Esophagus muscularis mucosa (tissue), 3 donors: ENCODE results near the gene ISX.

Experiments used
- POLR2AphosphoS5 ChIP-seq, 2 donors: sonication (generic); formaldehyde crosslinking; IDR thresholded peaks; one replicate each; pipeline ENCODE4 v1.6.1; 2017; ENCODE audit warnings: antibody characterized with exemption in 2 of 2
- TF ChIP-seq, protein P1 (sequence below), 3 experiments: fragments of 200-600 bp in 2 of 3; fragments of 450-650 bp in 1 of 3; sonication (generic) in 2 of 3; IDR thresholded peaks; one replicate each; pipeline ENCODE4 v1.5.1; 2017 to 2019; ENCODE audit warnings: antibody characterized with exemption in 3 of 3, mild to moderate bottlenecking in 2 of 3, moderate library complexity in 1 of 3

DNA sequence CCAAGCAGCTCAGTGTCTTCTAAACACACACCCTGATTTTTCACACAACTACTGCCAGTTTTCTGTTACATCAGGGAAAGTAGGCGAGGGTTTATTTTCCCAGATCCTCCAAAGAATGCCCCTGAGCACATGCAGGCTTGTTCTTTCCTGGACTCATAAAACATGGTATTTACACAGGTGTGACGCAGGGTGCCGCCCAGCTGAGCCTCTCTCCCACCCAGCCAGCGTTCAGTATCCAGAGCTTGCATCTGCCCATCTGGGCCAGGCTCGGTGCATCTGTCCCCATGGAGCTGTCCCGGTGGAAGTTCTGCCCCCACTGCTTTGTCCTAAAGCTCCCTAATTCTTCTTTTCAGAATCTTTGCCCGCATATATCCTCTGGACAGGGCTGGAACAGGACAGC is 44.8 kb upstream of the ISX start:
- TF ChIP-seq POLR2AphosphoS5 (IDR thresholded peaks at IDR 0.05), result no peak
- TF ChIP-seq, protein P1, sequence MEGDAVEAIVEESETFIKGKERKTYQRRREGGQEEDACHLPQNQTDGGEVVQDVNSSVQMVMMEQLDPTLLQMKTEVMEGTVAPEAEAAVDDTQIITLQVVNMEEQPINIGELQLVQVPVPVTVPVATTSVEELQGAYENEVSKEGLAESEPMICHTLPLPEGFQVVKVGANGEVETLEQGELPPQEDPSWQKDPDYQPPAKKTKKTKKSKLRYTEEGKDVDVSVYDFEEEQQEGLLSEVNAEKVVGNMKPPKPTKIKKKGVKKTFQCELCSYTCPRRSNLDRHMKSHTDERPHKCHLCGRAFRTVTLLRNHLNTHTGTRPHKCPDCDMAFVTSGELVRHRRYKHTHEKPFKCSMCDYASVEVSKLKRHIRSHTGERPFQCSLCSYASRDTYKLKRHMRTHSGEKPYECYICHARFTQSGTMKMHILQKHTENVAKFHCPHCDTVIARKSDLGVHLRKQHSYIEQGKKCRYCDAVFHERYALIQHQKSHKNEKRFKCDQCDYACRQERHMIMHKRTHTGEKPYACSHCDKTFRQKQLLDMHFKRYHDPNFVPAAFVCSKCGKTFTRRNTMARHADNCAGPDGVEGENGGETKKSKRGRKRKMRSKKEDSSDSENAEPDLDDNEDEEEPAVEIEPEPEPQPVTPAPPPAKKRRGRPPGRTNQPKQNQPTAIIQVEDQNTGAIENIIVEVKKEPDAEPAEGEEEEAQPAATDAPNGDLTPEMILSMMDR (IDR thresholded peaks at IDR 0.05), result no peak
